A673 (cell line): ENCODE data around the gene PKN1. TPM values are rescaled to one million over a fixed set of nuclear protein-coding genes. Genes with fewer than 3 reads are reported as not detected.
"Not testable (repeated sequence)": the region's sequence is repeated elsewhere in the genome, so short reads cannot be mapped to it uniquely, and the experiment has no call there.

ENCODE experiments used
- BruUV-seq: library from RNA; stranded (reverse); fragments of 400-500 nt; replicated peaks from 2 replicates; lab custom pipeline; 2021; lab: Mats Ljungman, UMichigan
- CTCF ChIA-PET: fragments of 300-600 bp; sonication (Branson Sonifier 250); formaldehyde crosslinking; loops from one replicate; lab custom pipeline; 2022; ENCODE audit warnings: antibody characterized with exemption; lab: Charles Lee
- POLR2A ChIA-PET: fragments of 300-600 bp; sonication (Branson Sonifier 250); formaldehyde crosslinking; loops from one replicate; lab custom pipeline; 2022; ENCODE audit warnings: antibody characterized with exemption; ENCODE audit not compliant: low non-redundant PET; lab: Charles Lee
- DNase-seq: peaks from one replicate; pipeline ENCODE4 v3.0.0-alpha.2; 2015; ENCODE audit warnings: low spot score
- H3K27ac ChIP-seq: fragments of 200-600 bp; sonication (generic); 2 replicates; pipeline ENCODE4 v1.5.1; 2016; ENCODE audit warnings: mixed run types, low read depth, mild to moderate bottlenecking, mixed read lengths, antibody characterized with exemption, low read length; ENCODE audit not compliant: poor library complexity, severe bottlenecking
- H3K27me3 ChIP-seq: fragments of 200-600 bp; sonication (generic); replicated peaks from 2 replicates; pipeline ENCODE4 v1.6.1; 2017; ENCODE audit warnings: mixed run types, low read depth, mild to moderate bottlenecking, mixed read lengths, antibody characterized with exemption, low read length; ENCODE audit not compliant: insufficient read depth, poor library complexity
- H3K36me3 ChIP-seq: fragments of 200-600 bp; sonication (generic); 2 replicates; pipeline ENCODE4 v1.6.1; 2016; ENCODE audit warnings: mixed run types, mild to moderate bottlenecking, mixed read lengths, antibody characterized with exemption, low read length; ENCODE audit not compliant: insufficient read depth, poor library complexity, severe bottlenecking
- H3K4me1 ChIP-seq: fragments of 200-600 bp; sonication (generic); 2 replicates; pipeline ENCODE4 v1.6.1; 2017; ENCODE audit warnings: mixed run types, mild to moderate bottlenecking, mixed read lengths, antibody characterized with exemption, low read length; ENCODE audit not compliant: insufficient read depth, poor library complexity, severe bottlenecking
- H3K4me3 ChIP-seq: fragments of 200-600 bp; sonication (generic); 2 replicates; pipeline ENCODE4 v1.5.1; 2016; ENCODE audit warnings: low read depth, mixed run types, mild to moderate bottlenecking, mixed read lengths, low read length; ENCODE audit not compliant: poor library complexity, severe bottlenecking
- H3K9me3 ChIP-seq: fragments of 200-600 bp; sonication (generic); 2 replicates; pipeline ENCODE4 v1.6.1; 2016; ENCODE audit warnings: mixed run types, low read depth, mild to moderate bottlenecking, mixed read lengths, antibody characterized with exemption, low read length; ENCODE audit not compliant: poor library complexity, severe bottlenecking
- EZH2 ChIP-seq: fragments of 200-600 bp; sonication (generic); IDR thresholded peaks from 2 replicates; pipeline ENCODE4 v1.6.1; 2017; ENCODE audit warnings: borderline replicate concordance, low read depth, mild to moderate bottlenecking, mixed read lengths, antibody characterized with exemption, low read length; ENCODE audit not compliant: poor library complexity, severe bottlenecking
- intact Hi-C: fragments of 100-400 bp; cut with micrococcal nuclease; formaldehyde crosslinking; loops from one replicate; pipeline ENCODE4 v1.10.0; 2022; ENCODE audit not compliant: unreplicated experiment
- total RNA-seq: library from RNA; stranded (reverse); gene quantifications from 2 replicates; pipeline ENCODE4 v1.2.3, GENCODE V29; 2021
- TF ChIP-seq, protein P1 (sequence below): fragments of 300-800, 200-600 bp; sonication (generic); conservative IDR thresholded peaks from 2 replicates; pipeline ENCODE4 v1.5.1; 2017; ENCODE audit warnings: low read depth, mild to moderate bottlenecking, antibody characterized with exemption, low read length, moderate library complexity, mixed read lengths

The PKN1 gene
- total RNA-seq, 1 experiment from 2014 or later = 91.4 TPM

DNA sequence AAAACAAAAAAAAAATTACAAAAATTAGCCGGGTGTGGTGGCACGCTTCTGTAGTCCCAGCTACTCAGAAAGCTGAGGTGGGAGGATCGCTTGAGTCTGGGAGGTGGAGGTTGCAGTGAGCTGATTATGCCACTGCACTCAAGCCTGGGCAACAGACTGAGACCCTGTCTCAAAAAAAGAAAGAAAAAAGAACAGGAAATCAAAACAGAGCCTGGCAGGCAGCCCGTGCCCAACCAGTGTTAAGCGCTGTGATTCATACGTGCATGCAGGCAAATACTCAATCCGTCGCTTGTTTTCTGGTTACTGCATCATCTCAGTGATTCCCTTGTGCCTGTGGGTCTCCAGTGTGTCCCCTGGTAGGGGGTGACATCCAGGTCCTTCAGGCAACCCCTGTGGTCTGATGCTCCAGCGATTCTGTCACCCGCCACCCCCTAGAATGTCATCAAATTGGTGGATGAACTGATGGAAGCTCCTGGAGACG is 32.1 kb upstream of the PKN1 start:
- CTCF ChIA-PET = interaction anchor here (0.6 kb wide), 1 partner anchor 40 kb away, joined by 5 read pairs; no protein-coding TSS in a partner anchor
- Histone ChIP-seq H3K9me3 (no peaks in the 10 kb centered on the region), H3K27me3 (no peaks in the 10 kb centered on the region), H3K4me1 (peaks cover 12% of the 10 kb centered on the region), H3K4me3 (no peak overlapping the region), H3K27ac (peak overlapping the region; percentile 61), H3K36me3 (peaks cover 7% of the 10 kb centered on the region)
- BruUV-seq = no TSS peak
- peak; percentile 80 for DNase-seq
- intact Hi-C loops = no loop called here
- POLR2A ChIA-PET = no interaction called here
- no peak for TF ChIP-seq EZH2
- TF ChIP-seq, protein P1, sequence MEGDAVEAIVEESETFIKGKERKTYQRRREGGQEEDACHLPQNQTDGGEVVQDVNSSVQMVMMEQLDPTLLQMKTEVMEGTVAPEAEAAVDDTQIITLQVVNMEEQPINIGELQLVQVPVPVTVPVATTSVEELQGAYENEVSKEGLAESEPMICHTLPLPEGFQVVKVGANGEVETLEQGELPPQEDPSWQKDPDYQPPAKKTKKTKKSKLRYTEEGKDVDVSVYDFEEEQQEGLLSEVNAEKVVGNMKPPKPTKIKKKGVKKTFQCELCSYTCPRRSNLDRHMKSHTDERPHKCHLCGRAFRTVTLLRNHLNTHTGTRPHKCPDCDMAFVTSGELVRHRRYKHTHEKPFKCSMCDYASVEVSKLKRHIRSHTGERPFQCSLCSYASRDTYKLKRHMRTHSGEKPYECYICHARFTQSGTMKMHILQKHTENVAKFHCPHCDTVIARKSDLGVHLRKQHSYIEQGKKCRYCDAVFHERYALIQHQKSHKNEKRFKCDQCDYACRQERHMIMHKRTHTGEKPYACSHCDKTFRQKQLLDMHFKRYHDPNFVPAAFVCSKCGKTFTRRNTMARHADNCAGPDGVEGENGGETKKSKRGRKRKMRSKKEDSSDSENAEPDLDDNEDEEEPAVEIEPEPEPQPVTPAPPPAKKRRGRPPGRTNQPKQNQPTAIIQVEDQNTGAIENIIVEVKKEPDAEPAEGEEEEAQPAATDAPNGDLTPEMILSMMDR = no peak

DNA sequence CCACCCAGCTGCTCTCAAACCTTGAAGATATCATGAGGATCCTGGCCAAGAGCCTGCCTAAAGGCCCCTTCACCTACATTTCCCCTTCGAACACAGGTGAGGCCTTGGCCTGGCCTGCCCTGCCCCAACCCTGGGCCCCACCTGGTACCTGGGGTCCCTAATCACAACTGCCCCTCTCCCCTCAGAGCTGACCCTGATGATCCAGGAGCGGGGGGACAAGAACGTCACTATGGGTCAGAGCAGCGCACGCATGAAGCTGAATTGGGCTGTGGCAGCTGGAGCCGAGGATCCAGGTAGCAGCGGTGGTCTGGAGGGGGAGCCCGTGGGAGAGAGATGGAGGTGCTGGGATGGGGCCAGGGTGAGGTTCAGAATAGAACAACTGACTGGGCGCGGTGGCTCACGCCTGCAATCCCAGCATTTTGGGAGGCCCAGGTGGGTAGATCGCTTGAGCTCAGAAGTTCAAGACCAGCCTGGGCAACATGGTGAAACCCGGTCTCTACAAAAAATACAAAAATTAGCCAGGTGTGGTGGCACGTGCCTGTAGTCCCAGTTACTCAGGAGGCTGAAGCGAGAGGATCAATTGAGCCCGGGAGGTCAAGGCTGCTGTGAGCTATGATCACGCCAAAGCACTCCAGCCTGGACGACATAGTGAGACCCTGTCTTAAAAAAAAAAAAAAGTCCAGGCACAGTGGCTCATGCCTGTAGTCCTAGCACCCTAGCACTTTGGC is 31.5 kb upstream of the PKN1 start:
- Histone ChIP-seq H3K9me3 (no peaks in the 10 kb centered on the region), H3K4me3 (no peak overlapping the region), H3K27ac (peak overlapping the region; percentile 61), H3K36me3 (peaks cover 12% of the 10 kb centered on the region), H3K27me3 (no peaks in the 10 kb centered on the region), H3K4me1 (peaks cover 12% of the 10 kb centered on the region)
- no TSS peak for BruUV-seq
- intact Hi-C loops = no loop called here
- ChIA-PET CTCF (interaction anchor here (0.6 kb wide), 1 partner anchor 40 kb away, joined by 5 read pairs; no protein-coding TSS in a partner anchor), POLR2A (no interaction called here)
- DNase-seq = no peak
- TF ChIP-seq EZH2 = no peak
- TF ChIP-seq, protein P1 = no peak

DNA sequence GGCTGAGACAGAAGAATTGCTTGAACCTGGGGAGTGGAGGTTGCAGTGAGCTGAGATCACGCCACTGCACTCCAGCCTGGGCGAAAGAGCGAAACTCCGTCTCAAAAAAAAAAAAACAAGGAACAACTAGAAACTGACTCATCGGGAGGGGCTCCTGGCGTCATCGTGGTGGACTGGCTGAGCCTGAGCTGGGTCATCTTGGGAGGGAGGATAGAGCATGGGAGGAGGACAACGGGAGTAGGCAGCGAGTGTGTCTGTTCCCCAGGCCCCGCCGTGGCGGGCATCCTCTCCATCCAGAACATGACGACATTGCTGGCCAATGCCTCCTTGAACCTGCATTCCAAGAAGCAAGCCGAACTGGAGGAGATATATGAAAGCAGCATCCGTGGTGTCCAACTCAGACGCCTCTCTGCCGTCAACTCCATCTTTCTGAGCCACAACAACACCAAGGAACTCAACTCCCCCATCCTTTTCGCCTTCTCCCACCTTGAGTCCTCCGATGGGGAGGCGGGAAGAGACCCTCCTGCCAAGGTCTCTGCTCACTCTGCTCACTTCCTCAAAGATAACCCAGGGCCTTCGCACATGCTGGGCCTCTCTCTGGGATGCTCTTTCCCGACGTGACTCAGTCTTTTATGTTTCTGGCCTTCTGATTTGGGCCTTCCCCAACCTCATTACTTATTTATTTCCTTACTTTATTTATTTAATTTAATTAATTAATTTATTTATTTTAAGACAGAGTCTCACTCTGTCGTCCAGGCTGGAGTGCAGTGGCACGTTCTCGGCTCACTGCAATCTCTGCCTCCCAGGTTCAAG is 30.6 kb upstream of the PKN1 start:
- intact Hi-C loops = no loop called here
- Histone ChIP-seq H3K27me3 (no peaks in the 10 kb centered on the region), H3K9me3 (no peaks in the 10 kb centered on the region), H3K4me3 (no peak overlapping the region), H3K27ac (no peak overlapping the region), H3K36me3 (peaks cover 21% of the 10 kb centered on the region), H3K4me1 (peaks cover 12% of the 10 kb centered on the region)
- no peak for DNase-seq
- BruUV-seq = no TSS peak
- POLR2A ChIA-PET = no interaction called here
- TF ChIP-seq, protein P1 = no peak
- no peak for TF ChIP-seq EZH2
- CTCF ChIA-PET = no interaction called here

DNA sequence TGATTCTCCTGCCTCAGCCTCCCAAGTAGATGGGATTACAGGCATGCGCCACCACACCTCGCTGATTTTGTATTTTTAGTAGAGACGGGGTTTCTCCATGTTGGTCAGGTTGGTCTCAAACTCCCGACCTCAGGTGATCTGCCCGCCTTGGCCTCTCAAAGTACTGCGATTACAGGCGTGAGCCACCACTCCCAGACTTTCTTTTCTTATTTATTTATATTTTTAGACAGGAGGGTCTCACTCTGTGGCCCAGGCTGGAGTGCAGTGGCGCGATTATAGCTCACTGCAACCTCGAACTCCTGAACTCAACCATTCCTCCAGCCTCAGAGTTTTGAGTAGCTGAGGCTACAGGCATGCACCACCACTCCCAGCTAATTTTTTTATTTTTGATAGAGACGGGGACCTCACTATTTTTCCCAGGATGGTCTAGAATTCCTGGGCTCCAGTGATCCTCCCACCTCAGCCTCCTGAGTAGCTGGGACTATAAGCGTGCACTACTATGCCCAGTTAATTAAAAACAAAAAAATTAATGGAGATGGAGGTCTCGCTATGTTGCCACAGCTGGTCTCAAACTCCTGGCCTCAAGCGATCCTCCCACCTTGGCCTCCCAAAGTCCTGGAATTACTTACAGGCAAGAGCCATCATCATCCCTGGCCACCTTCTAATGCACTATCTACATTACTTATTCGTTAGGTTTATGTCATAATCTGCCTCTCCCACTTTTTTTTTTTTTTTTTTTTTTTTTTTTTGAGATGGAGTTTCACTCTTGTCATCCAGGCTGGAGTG is 29.8 kb upstream of the PKN1 start:
- peaks cover 29% of the 10 kb centered on the region for H3K36me3 ChIP-seq
- BruUV-seq, POLR2A ChIA-PET: not testable (repeated sequence)

More for the DNA sequence above, 29.8 kb upstream of the PKN1 start:
- H3K4me3 ChIP-seq, DNase-seq, intact Hi-C loops, H3K27me3 ChIP-seq, H3K27ac ChIP-seq, H3K9me3 ChIP-seq, CTCF ChIA-PET: not testable (repeated sequence)
- peaks cover 12% of the 10 kb centered on the region for H3K4me1 ChIP-seq
